HEK293 (cell line): ENCODE data around the gene OR13D1.
A peak's percentile ranks its signal among the peaks of the same experiment; 100 is the strongest.
"Not testable (repeated sequence)": the region's sequence is repeated elsewhere in the genome, so short reads cannot be mapped to it uniquely, and the experiment has no call there.

Experiments
- CTCF ChIA-PET: fragments of 350-600 bp; formaldehyde crosslinking; extraction: SDS; loops from one replicate; lab custom pipeline; 2021; ENCODE audit warnings: antibody characterized with exemption; lab: Yijun Ruan, JAX
- POLR2A ChIA-PET: fragments of 300-600 bp; formaldehyde crosslinking; extraction: SDS; loops from one replicate; lab custom pipeline; 2020; ENCODE audit warnings: antibody characterized with exemption, inconsistent platforms; lab: Yijun Ruan, JAX
- H3K27ac ChIP-seq: fragments of 200-500 bp; sonication (Bioruptor generic); 2 replicates; pipeline ENCODE4 v1.5.1; 2014; ENCODE audit warnings: low read depth, low read length, control low read depth, inconsistent platforms; ENCODE audit errors: extremely low read depth
- H3K36me3 ChIP-seq, 2 experiments: fragments of 200-500 bp in 1 of 2; sonication (Bioruptor generic) in 1 of 2; 1 replicate in 1 of 2; 2 replicates in 1 of 2; pipeline ENCODE4 v1.5.1; 2014 to 2017; ENCODE audit warnings: inconsistent platforms in 2 of 2, low read length in 2 of 2; ENCODE audit not compliant: control insufficient read depth in 2 of 2, insufficient read depth in 1 of 2
- H3K4me1 ChIP-seq: fragments of 200-500 bp; sonication (Bioruptor generic); 2 replicates; pipeline ENCODE4 v1.5.1; 2014; ENCODE audit warnings: mild to moderate bottlenecking, low read length, inconsistent platforms; ENCODE audit not compliant: control insufficient read depth, insufficient read depth
- H3K4me3 ChIP-seq: 2 replicates; pipeline ENCODE4 v1.5.1; 2011; ENCODE audit warnings: low read depth, mild to moderate bottlenecking, control low read depth, low read length, moderate library complexity
- H3K9me3 ChIP-seq: fragments of 200-500 bp; sonication (Bioruptor generic); 2 replicates; pipeline ENCODE4 v1.5.1; 2014; ENCODE audit warnings: low read depth, low read length, inconsistent platforms; ENCODE audit not compliant: control insufficient read depth, insufficient read depth
- ATF2 ChIP-seq: fragments of 450-650 bp; formaldehyde crosslinking; IDR thresholded peaks from 2 replicates; pipeline ENCODE4 v1.5.1; 2016; ENCODE audit warnings: missing biosample characterization, missing genetic modification characterization, low read depth
- EGR2 ChIP-seq: fragments of 450-650 bp; formaldehyde crosslinking; IDR thresholded peaks from 2 replicates; pipeline ENCODE4 v1.5.1; 2016; ENCODE audit warnings: low read depth, missing biosample characterization, missing genetic modification characterization
- GFI1B ChIP-seq: fragments of 450-650 bp; formaldehyde crosslinking; IDR thresholded peaks from 2 replicates; pipeline ENCODE4 v1.5.1; 2016; ENCODE audit warnings: missing biosample characterization, missing genetic modification characterization
- GLI2 ChIP-seq: fragments of 450-650 bp; formaldehyde crosslinking; IDR thresholded peaks from 2 replicates; pipeline ENCODE4; 2017; ENCODE audit warnings: missing biosample characterization, missing genetic modification characterization, low read depth, borderline replicate concordance
- IKZF3 ChIP-seq: fragments of 450-650 bp; IDR thresholded peaks from 2 replicates; pipeline ENCODE4 v1.5.0; 2018; ENCODE audit warnings: missing biosample characterization, mild to moderate bottlenecking, missing genetic modification characterization, moderate library complexity
- KLF17 ChIP-seq: fragments of 450-650 bp; formaldehyde crosslinking; IDR thresholded peaks from 2 replicates; pipeline ENCODE4 v1.5.1; 2016; ENCODE audit warnings: missing biosample characterization, missing genetic modification characterization
- MYNN ChIP-seq: fragments of 450-650 bp; formaldehyde crosslinking; IDR thresholded peaks from 2 replicates; pipeline ENCODE4 v1.5.1; 2016; ENCODE audit warnings: missing biosample characterization, missing genetic modification characterization, borderline replicate concordance
- MZF1 ChIP-seq: fragments of 450-650 bp; formaldehyde crosslinking; IDR thresholded peaks from 2 replicates; pipeline ENCODE4 v1.5.1; 2017; ENCODE audit warnings: missing biosample characterization, missing genetic modification characterization, borderline replicate concordance
- PRDM4 ChIP-seq: fragments of 450-650 bp; formaldehyde crosslinking; IDR thresholded peaks from 2 replicates; pipeline ENCODE4 v1.5.1; 2017; ENCODE audit warnings: missing biosample characterization, missing genetic modification characterization
- REPIN1 ChIP-seq: fragments of 450-650 bp; formaldehyde crosslinking; IDR thresholded peaks from 2 replicates; pipeline ENCODE4 v1.5.1; 2017; ENCODE audit warnings: missing biosample characterization, missing genetic modification characterization, low read depth
- ZNF23 ChIP-seq: fragments of 450-650 bp; formaldehyde crosslinking; IDR thresholded peaks from 2 replicates; pipeline ENCODE4 v1.5.1; 2016; ENCODE audit warnings: missing biosample characterization, missing genetic modification characterization, borderline replicate concordance
- ZNF24 ChIP-seq: fragments of 450-650 bp; formaldehyde crosslinking; IDR thresholded peaks from 2 replicates; pipeline ENCODE4 v1.5.1; 2016; ENCODE audit warnings: missing biosample characterization, missing genetic modification characterization
- ZNF366 ChIP-seq: fragments of 450-650 bp; formaldehyde crosslinking; conservative IDR thresholded peaks from 2 replicates; pipeline ENCODE4 v1.5.1; 2016; ENCODE audit warnings: missing biosample characterization, missing genetic modification characterization
- ZNF530 ChIP-seq: fragments of 450-650 bp; formaldehyde crosslinking; IDR thresholded peaks from 2 replicates; pipeline ENCODE4 v1.5.1; 2016; ENCODE audit warnings: low read depth, missing biosample characterization, missing genetic modification characterization
- ZNF596 ChIP-seq: fragments of 450-650 bp; IDR thresholded peaks from 2 replicates; pipeline ENCODE4 v1.5.0; 2018; ENCODE audit warnings: missing biosample characterization, mild to moderate bottlenecking, missing genetic modification characterization, moderate library complexity
- ZNF701 ChIP-seq: fragments of 450-650 bp; formaldehyde crosslinking; IDR thresholded peaks from 2 replicates; pipeline ENCODE4 v1.5.1; 2016; ENCODE audit warnings: missing biosample characterization, missing genetic modification characterization
- ZNF768 ChIP-seq: fragments of 450-650 bp; formaldehyde crosslinking; IDR thresholded peaks from 2 replicates; pipeline ENCODE4 v1.5.1; 2018; ENCODE audit warnings: missing biosample characterization, mild to moderate bottlenecking, missing genetic modification characterization
- ZNF785 ChIP-seq: fragments of 450-650 bp; formaldehyde crosslinking; IDR thresholded peaks from 2 replicates; pipeline ENCODE4 v1.5.1; 2016; ENCODE audit warnings: missing biosample characterization, missing genetic modification characterization
- TF ChIP-seq, protein P1 (sequence below): fragments of 450-650 bp; formaldehyde crosslinking; IDR thresholded peaks from 2 replicates; pipeline ENCODE4 v1.5.1; 2017; ENCODE audit warnings: missing biosample characterization, missing genetic modification characterization
- TF ChIP-seq, protein P2 (sequence below): fragments of 450-650 bp; formaldehyde crosslinking; IDR thresholded peaks from 2 replicates; pipeline ENCODE4 v1.5.1; 2016; ENCODE audit warnings: missing biosample characterization, missing genetic modification characterization

The OR13D1 gene

DNA sequence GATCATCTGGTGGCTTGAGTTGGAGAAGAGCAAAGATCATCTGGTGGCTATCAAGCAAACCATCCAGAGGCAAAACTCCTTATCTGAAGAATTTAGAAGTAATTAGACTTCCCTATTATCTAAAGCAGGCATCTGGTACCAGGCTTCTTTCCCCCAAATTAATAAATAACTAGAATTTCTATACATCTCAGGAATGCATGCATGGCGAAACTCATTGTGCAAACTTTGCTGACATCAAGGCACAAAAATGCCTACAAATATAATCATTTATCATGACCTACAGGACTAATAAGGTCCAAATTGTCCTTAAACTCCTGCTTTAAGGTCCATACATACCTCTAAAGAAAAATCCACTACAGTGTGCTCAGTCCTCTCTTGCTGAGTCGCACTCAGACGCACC lies 6.0 kb downstream of the OR13D1 start (continued):
- TF ChIP-seq ATF2 (tag by site-specific recombination) (no peak), IKZF3 (tag by site-specific recombination) (no peak), ZNF701 (tag by site-specific recombination) (no peak), ZNF768 (tag by site-specific recombination) (no peak)
- TF ChIP-seq, protein P1, sequence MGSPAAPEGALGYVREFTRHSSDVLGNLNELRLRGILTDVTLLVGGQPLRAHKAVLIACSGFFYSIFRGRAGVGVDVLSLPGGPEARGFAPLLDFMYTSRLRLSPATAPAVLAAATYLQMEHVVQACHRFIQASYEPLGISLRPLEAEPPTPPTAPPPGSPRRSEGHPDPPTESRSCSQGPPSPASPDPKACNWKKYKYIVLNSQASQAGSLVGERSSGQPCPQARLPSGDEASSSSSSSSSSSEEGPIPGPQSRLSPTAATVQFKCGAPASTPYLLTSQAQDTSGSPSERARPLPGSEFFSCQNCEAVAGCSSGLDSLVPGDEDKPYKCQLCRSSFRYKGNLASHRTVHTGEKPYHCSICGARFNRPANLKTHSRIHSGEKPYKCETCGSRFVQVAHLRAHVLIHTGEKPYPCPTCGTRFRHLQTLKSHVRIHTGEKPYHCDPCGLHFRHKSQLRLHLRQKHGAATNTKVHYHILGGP (tag by site-specific recombination), result no peak
- TF ChIP-seq, all 188 proteins: peak for 0

GRCh38 chr9:104708737-104709136 lies 14.4 kb downstream of the OR13D1 start:
- H3K9me3 ChIP-seq, H3K27ac ChIP-seq, POLR2A ChIA-PET, H3K36me3 ChIP-seq, H3K4me3 ChIP-seq, H3K4me1 ChIP-seq: not testable (repeated sequence)
- CTCF ChIA-PET, result interaction anchor here (1.7 kb wide), 1 partner anchor 26 kb away, joined by 6 read pairs; no protein-coding TSS in a partner anchor

- no peaks in the 10 kb centered on the region for H3K36me3 ChIP-seq
- no peaks in the 10 kb centered on the region for H3K4me1 ChIP-seq
- ChIA-PET CTCF (no interaction called here), POLR2A (no interaction called here)
- H3K4me3 ChIP-seq, result no peak overlapping the region
- no peaks in the 10 kb centered on the region for H3K9me3 ChIP-seq
- no peak overlapping the region for H3K27ac ChIP-seq
- no peak for TF ChIP-seq GLI2 (tag by site-specific recombination)
- TF ChIP-seq REPIN1 (tag by site-specific recombination), result no peak
- TF ChIP-seq, protein P2, sequence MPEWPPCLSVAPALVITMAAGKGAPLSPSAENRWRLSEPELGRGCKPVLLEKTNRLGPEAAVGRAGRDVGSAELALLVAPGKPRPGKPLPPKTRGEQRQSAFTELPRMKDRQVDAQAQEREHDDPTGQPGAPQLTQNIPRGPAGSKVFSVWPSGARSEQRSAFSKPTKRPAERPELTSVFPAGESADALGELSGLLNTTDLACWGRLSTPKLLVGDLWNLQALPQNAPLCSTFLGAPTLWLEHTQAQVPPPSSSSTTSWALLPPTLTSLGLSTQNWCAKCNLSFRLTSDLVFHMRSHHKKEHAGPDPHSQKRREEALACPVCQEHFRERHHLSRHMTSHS (tag by site-specific recombination), result no peak
- TF ChIP-seq GFI1B, result no peak
- TF ChIP-seq KLF17 (tag by site-specific recombination), result no peak
- TF ChIP-seq MZF1, result no peak
- no peak for TF ChIP-seq ZNF24 (tag by site-specific recombination)
- no peak for TF ChIP-seq ZNF596 (tag by site-specific recombination)
- TF ChIP-seq ZNF785 (tag by site-specific recombination), result no peak
- no peak for TF ChIP-seq MYNN (tag by site-specific recombination)
Measured at GRCh38 chr9:104711604-104712003, 17.3 kb downstream of the OR13D1 start.

- Histone ChIP-seq H3K27ac (no peak overlapping the region), H3K9me3 (no peaks in the 10 kb centered on the region), H3K36me3 (no peaks in the 10 kb centered on the region), H3K4me3 (no peak overlapping the region), H3K4me1 (no peaks in the 10 kb centered on the region)
- ChIA-PET CTCF (no interaction called here), POLR2A (no interaction called here)
- TF ChIP-seq REPIN1 (tag by site-specific recombination) (no peak), ZNF366 (tag by site-specific recombination) (no peak), PRDM4 (tag by site-specific recombination) (no peak), ZNF23 (tag by site-specific recombination) (no peak), ZNF530 (tag by site-specific recombination) (no peak), EGR2 (tag by site-specific recombination) (0 out of 2 replicates have a peak, but pooled peaks have one; percentile 7)
Measured at GRCh38 chr9:104725014-104725413, 30.7 kb downstream of the OR13D1 start.
